Effector memory CD4-positive, alpha-beta T cell (primary cell): ENCODE results near the gene LRRC4C.

ENCODE experiments used
- DNase-seq, 3 donors: peaks; one replicate each; pipeline ENCODE4 v3.0.0-alpha.2; 2020
- H3K27ac ChIP-seq: 2 replicates; pipeline ENCODE4 v1.7.0; 2013; ENCODE audit warnings: mild to moderate bottlenecking, low read length, moderate library complexity; ENCODE audit not compliant: insufficient read depth, poor library complexity, severe bottlenecking
- H3K27me3 ChIP-seq: replicated peaks from 2 replicates; pipeline ENCODE4 v1.7.0; 2013; ENCODE audit warnings: mild to moderate bottlenecking, low read length; ENCODE audit not compliant: insufficient read depth, control insufficient read depth, poor library complexity, severe bottlenecking
- H3K36me3 ChIP-seq: 2 replicates; pipeline ENCODE4 v1.7.0; 2013; ENCODE audit warnings: mild to moderate bottlenecking, low read length, moderate library complexity; ENCODE audit not compliant: control insufficient read depth, insufficient read depth
- H3K4me1 ChIP-seq: 2 replicates; pipeline ENCODE4 v1.7.0; 2013; ENCODE audit warnings: low read length, mild to moderate bottlenecking; ENCODE audit not compliant: control insufficient read depth, insufficient read depth, poor library complexity, severe bottlenecking
- H3K4me3 ChIP-seq: 2 replicates; pipeline ENCODE4 v1.7.0; 2013; ENCODE audit warnings: low read length, low read depth, mild to moderate bottlenecking; ENCODE audit not compliant: insufficient read depth, poor library complexity, severe bottlenecking
- H3K9me3 ChIP-seq: 2 replicates; pipeline ENCODE4 v1.7.0; 2013; ENCODE audit warnings: mild to moderate bottlenecking, low read length, moderate library complexity; ENCODE audit not compliant: control insufficient read depth

Gene LRRC4C

DNA sequence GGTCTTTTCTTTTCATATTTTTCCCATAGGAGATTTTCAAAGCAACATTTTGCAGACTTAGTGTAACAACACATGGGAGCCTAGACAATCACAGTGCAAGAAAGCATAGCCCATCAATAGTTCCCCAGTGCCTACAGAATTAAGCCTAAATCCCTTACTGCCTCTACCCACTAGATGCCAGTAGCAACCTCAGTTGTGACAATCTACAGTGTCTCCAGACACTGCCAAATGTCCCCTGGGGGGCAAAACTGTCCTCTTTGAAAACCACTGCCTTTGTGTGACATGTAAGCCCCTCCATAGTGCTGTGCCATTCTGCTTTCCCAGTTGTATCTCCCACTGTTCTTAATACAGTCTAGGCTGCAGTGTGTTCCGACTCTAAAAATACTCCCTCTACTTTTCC, 1329.0 kb downstream of the LRRC4C start:
- H3K27ac ChIP-seq: no peak overlapping the region
- H3K27me3 ChIP-seq: no peaks in the 10 kb centered on the region
- no peaks in the 10 kb centered on the region for H3K9me3 ChIP-seq
- H3K4me1 ChIP-seq: no peaks in the 10 kb centered on the region
- no peaks in the 10 kb centered on the region for H3K36me3 ChIP-seq
- no peak overlapping the region for H3K4me3 ChIP-seq
- DNase-seq: no peak

DNA sequence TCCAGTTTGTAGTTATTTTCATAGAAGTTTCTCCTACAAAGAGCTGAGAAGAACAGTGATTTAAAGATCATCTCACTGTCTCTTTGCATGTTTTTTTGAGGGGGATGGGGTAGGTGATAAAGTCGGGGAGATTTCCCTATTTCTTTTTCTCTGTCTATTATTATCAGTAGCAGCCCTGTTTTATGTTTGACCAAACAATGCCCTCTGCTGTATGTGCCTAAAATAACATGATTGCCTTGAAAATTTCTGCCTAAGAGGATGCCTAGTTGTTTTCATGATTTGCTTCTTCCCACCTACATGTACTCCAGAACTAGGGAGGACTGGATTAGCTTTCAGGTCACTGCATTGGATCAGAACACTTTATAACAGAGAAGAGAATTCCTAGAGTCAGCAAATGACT, 1330.2 kb downstream of the LRRC4C start:
- H3K4me3 ChIP-seq: no peak overlapping the region
- H3K36me3 ChIP-seq: no peaks in the 10 kb centered on the region
- no peak overlapping the region for H3K27ac ChIP-seq
- no peaks in the 10 kb centered on the region for H3K27me3 ChIP-seq
- H3K4me1 ChIP-seq: no peaks in the 10 kb centered on the region
- no peaks in the 10 kb centered on the region for H3K9me3 ChIP-seq
- no peak for DNase-seq

DNA sequence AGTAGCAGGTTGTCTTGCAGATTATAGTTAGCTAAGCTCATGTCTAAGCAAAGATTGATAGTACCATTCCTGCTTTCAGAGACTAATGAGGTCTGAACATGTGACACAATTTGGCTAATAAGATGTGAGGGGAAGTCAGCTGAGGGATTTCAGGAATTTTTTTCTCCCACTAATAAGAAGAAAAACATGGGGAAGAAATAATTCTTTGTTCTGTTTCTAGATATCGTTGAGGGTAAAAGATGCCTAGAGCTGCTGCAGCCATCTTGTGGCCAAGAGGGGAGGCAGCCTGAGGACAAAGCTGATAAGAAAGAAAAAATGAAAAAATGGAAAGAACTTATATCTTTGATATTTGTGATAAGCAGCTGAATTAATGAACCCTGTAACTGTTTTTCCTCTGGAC, 1334.4 kb downstream of the LRRC4C start:
- Histone ChIP-seq H3K27me3 (no peaks in the 10 kb centered on the region), H3K36me3 (no peaks in the 10 kb centered on the region), H3K9me3 (no peaks in the 10 kb centered on the region), H3K4me1 (no peaks in the 10 kb centered on the region), H3K27ac (no peak overlapping the region), H3K4me3 (no peak overlapping the region)
- DNase-seq: no peak

DNA sequence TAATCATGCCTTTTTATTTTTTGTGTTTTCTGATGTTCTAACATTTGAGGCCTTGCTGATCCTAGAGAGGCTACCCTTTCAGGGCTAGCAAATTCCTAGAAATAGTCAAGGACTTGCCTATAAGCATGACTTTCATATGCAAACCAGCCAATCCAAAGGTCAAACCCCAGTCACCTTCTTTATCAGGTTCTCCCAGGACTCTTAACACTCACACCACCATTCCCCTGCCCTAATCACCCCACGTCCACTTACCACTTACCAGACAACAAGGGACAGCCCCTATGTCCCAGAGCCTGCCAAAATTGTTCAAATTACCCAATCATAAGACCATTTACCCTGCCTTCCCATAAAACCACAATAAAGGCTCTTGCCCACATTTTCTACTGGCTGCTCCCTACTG, 1339.8 kb downstream of the LRRC4C start:
- Histone ChIP-seq H3K4me3 (no peak overlapping the region), H3K27ac (no peak overlapping the region), H3K4me1 (no peaks in the 10 kb centered on the region), H3K36me3 (no peaks in the 10 kb centered on the region), H3K9me3 (no peaks in the 10 kb centered on the region), H3K27me3 (no peaks in the 10 kb centered on the region)
- DNase-seq: no peak

DNA sequence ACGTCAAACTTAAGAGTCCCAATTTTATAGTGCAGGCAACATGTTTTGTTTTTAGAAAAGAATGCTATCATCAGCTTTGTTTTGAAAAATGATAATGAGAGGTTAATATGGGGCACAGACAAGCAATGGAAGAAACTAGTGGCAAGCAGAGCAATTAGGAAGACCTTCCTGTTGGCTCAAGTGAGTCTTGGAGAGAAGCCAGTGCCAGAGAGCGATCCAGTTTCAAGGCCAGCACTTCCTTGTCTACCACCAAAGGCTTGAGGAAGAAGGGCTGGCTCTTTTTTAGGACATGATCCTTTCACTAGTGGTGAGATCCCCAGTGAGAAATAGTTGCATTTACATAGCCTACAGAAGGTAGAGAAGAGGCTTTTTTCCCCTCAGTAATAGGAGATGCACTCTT, 1340.7 kb downstream of the LRRC4C start:
- no peak for DNase-seq
- H3K27ac ChIP-seq: no peak overlapping the region
- no peaks in the 10 kb centered on the region for H3K9me3 ChIP-seq
- H3K27me3 ChIP-seq: no peaks in the 10 kb centered on the region
- H3K4me3 ChIP-seq: no peak overlapping the region
- no peaks in the 10 kb centered on the region for H3K4me1 ChIP-seq
- H3K36me3 ChIP-seq: no peaks in the 10 kb centered on the region

DNA sequence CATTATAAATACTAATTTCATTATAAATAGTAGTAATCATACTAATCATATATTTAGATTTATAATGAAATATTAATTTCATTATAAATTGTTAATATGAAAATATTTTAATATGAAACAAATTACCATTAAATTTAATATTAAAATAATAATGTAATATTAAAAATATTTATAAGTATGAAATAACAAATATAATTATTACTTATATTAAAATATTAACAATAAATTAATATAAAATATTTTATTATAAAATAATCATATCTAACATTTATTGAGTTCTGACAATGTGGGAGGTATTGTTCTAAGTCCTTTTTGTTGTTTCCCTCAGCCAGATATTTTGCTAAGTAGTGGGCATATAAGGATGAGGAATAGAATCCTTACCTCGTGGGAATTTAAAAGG, 1341.4 kb downstream of the LRRC4C start:
- Histone ChIP-seq H3K27me3 (no peaks in the 10 kb centered on the region), H3K27ac (no peak overlapping the region), H3K36me3 (no peaks in the 10 kb centered on the region), H3K4me1 (no peaks in the 10 kb centered on the region), H3K4me3 (no peak overlapping the region), H3K9me3 (no peaks in the 10 kb centered on the region)
- no peak for DNase-seq

DNA sequence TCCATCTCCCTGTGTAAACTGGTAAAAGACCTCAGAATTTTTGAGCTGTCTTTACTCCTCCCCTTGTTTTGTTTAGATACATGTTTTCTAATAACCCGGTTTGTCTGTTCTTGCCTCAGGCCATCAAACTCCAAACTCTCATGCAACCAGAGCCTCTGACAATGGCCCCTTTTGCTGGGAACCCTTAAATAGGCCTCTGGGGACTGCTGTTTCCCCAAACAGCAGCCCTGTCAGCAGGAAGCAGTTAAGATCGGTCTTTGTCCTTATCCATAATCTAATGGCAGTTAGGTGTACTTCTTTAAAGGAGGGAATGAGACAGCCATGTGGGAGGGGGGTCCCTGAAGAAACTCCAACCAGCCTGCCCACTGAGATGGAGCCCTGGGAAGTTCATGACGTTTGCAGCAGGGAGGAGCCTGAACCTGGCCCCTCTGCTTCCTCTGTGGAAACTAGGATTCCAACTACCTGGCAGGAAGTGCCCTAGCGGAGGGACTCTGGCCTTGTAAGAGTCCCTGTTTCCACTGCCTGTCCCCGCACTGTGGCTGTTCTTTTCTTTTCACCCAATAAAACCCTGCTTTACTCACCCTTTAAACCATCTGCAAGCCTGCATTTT, 1354.4 kb downstream of the LRRC4C start:
- Histone ChIP-seq H3K27me3 (no peaks in the 10 kb centered on the region), H3K36me3 (no peaks in the 10 kb centered on the region), H3K9me3 (no peaks in the 10 kb centered on the region), H3K4me3 (no peak overlapping the region), H3K27ac (no peak overlapping the region), H3K4me1 (no peaks in the 10 kb centered on the region)
- DNase-seq: no peak

DNA sequence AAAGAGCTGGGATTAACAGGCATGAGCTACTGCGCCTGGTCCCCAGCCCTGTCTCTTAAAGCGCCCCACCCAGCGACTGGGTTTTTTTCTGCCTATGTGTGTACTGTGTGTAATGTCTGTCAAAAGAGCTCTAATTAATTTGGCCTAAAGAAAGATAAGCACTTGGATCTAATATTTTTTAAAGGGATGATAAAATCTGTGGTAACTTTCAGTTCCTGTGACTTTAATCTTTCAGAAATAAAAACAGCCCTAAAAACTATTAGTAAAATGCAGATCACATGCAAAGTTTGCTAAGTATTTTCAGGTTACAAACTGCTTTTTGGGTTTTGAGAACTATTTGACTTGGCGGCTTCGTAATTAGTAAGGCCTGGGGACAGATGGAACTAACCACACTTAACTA, 1358.7 kb downstream of the LRRC4C start:
- Histone ChIP-seq H3K27ac (no peak overlapping the region), H3K4me3 (no peak overlapping the region), H3K4me1 (no peaks in the 10 kb centered on the region), H3K36me3 (no peaks in the 10 kb centered on the region), H3K27me3 (no peaks in the 10 kb centered on the region), H3K9me3 (no peaks in the 10 kb centered on the region)
- no peak for DNase-seq

DNA sequence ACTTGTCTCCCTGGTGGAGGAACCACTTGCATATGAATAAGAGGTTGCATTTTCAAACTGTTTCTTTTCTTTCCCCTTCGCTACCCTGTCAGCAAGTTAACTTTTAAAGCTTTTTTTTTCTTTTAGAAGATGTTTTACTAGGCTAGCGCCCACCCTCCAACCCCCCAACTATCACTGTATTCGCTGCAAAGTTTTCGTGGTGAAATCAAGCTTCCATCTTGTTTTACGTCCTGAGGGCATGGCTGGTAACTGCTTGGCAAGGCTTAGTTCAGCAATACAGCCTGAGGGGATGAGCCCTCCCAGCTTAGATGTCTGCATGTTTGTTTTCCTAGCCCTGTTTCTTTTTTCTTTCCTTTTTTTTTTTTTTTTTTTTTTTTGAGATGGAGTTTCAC, 1359.3 kb downstream of the LRRC4C start:
- Histone ChIP-seq H3K27me3 (no peaks in the 10 kb centered on the region), H3K27ac (no peak overlapping the region), H3K9me3 (no peaks in the 10 kb centered on the region), H3K4me1 (no peaks in the 10 kb centered on the region), H3K36me3 (no peaks in the 10 kb centered on the region), H3K4me3 (no peak overlapping the region)
- DNase-seq: no peak

DNA sequence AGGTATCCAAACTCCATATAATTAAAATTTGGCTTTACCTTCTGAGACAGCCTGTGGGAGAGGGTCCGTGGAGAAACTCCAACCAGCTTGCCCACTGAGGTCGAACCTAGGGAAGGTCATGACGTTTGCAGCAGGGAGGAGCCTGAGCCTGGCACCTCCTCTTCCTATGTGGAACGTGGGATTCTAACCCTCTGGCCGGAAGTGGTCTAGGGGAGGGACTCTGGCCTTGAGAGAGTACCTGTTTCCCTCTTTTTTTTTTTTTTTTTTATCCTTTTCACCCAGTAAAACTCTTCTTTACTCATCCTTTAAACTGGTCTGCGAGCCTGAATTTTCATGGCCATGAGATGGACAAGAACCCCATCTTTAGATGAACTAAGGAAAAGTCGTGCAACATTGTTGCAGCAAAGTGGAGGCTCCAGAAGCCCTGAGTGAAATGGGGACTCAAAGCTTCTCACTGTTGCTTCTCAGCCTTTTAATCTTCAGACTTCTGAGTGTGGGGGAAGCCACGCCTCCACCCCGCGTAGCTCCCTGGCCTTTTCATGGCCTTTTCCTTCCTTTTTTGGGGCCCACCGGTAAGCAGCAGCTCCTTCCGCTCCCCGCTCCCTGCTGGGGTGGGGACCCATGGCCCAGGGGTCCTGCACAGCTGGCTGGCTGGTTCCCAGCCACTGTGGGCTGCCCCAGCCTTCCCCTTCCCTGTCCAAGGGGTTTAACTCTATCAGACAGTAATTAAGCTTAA, 1359.9 kb downstream of the LRRC4C start:
- Histone ChIP-seq H3K36me3 (no peaks in the 10 kb centered on the region), H3K9me3 (no peaks in the 10 kb centered on the region), H3K4me1 (no peaks in the 10 kb centered on the region), H3K27ac (no peak overlapping the region), H3K4me3 (no peak overlapping the region), H3K27me3 (no peaks in the 10 kb centered on the region)
- DNase-seq: no peak
